GM12878 (cell line): ENCODE data around the gene ZNF710. TPM values are rescaled to one million over a fixed set of nuclear protein-coding genes. Genes with fewer than 3 reads are reported as not detected.
A peak's percentile ranks its signal among the peaks of the same experiment; 100 is the strongest.

Experiments used
- microRNA-seq: library from miRNA; unstranded; fragments of <30 nt; microRNA quantifications from one replicate; pipeline ENCODE4, GENCODE V29; 2018
- polyA plus RNA-seq, 11 experiments: library from polyadenylated mRNA; depleted of rRNA in 4 of 11; unstranded in 6 of 11; stranded (reverse) in 5 of 11; fragments of >200 nt; fragmentation: Nextera tagmentation in 4 of 11; fragmentation: Illumina TruSeq in 1 of 11; extraction: Ambion mirVana in 4 of 11; extraction: Trizol in 1 of 11; gene quantifications; 1 replicate in 1 of 11; 2 replicates in 10 of 11; pipeline versions ENCODE4 v1.2.1 to v1.2.3, GENCODE V29; 2011 to 2016; ENCODE audit warnings: inconsistent platforms in 2 of 11, missing spikeins in 2 of 11, low read depth in 1 of 11
- small RNA-seq: library from RNA; depleted of rRNA; stranded (forward); fragments of <200 nt; gene quantifications from one replicate; pipeline ENCODE3, GENCODE V24; 2014
- total RNA-seq, 4 experiments: library from RNA; depleted of rRNA in 3 of 4; stranded (reverse); fragments of >200 nt in 3 of 4; fragmentation: Illumina TruSeq in 1 of 4; extraction: Trizol in 1 of 4; gene quantifications; 2 replicates each; pipeline versions ENCODE4 v1.2.1 to v1.2.3, GENCODE V29; 2013 to 2021

Gene ZNF710
- total and polyA plus RNA-seq, 10 of the 15 experiments (the other 5 are each of a cell fraction or from before 2014, with no cell fraction given): 1.4 to 43.5 (median 9.8) TPM

Small RNAs within 50 kb of the gene (microRNA-seq; reads per million reads assigned to microRNA genes)
- 7.2 reads per million, percentile 37 among the genes with 10 or more reads in this experiment for gene MIR3174

Small RNAs within 50 kb of the gene (small RNA-seq; reads per million reads assigned to genes)
- gene MIR3174: 2.4 reads per million, percentile 68 among the genes with 10 or more reads in this experiment
- gene RF00066: not detected

Other genes with a start within 250 kb of the ZNF710 start
Only the 7 nearest of the 9 such genes appear.
- gene MESP2, start 225.0 kb upstream of the ZNF710 start, total RNA-seq (2014; rRNA removed): not detected in 2 replicates
- not detected in 2 replicates for gene MESP2, start 225.0 kb upstream of the ZNF710 start, total RNA-seq (2014; rRNA removed; fragmentation: Illumina TruSeq; extraction: Trizol)
- not detected in 2 replicates for gene MESP2, start 225.0 kb upstream of the ZNF710 start, total RNA-seq (2021)
- gene MESP2, start 225.0 kb upstream of the ZNF710 start, polyA plus RNA-seq (2011; rRNA removed): not detected in 2 replicates
- not detected in 2 replicates for gene MESP2, start 225.0 kb upstream of the ZNF710 start, polyA plus RNA-seq (2014; fragmentation: Illumina TruSeq; extraction: Trizol)
- gene MESP2, start 225.0 kb upstream of the ZNF710 start, polyA plus RNA-seq (2014; fragmentation: Nextera tagmentation; extraction: Ambion mirVana): not detected
- 0.04 TPM in 1 of 2 replicates, not detected in the other for gene MESP2, start 225.0 kb upstream of the ZNF710 start, polyA plus RNA-seq (2014; rRNA removed)
- not detected for gene MESP2, start 225.0 kb upstream of the ZNF710 start, polyA plus RNA-seq (2016; fragmentation: Nextera tagmentation; extraction: Ambion mirVana)
- gene ANPEP, start 186.5 kb upstream of the ZNF710 start, total RNA-seq (2014; rRNA removed): not detected in 2 replicates
- not detected in 2 replicates for gene ANPEP, start 186.5 kb upstream of the ZNF710 start, total RNA-seq (2014; rRNA removed; fragmentation: Illumina TruSeq; extraction: Trizol)
- 0.58 and 0.87 TPM in 2 replicates for gene ANPEP, start 186.5 kb upstream of the ZNF710 start, total RNA-seq (2021)
- gene ANPEP, start 186.5 kb upstream of the ZNF710 start, polyA plus RNA-seq (2011; rRNA removed): not detected in 2 replicates
- gene ANPEP, start 186.5 kb upstream of the ZNF710 start, polyA plus RNA-seq (2014; fragmentation: Illumina TruSeq; extraction: Trizol): 0.05 and 0.18 TPM in 2 replicates
- gene ANPEP, start 186.5 kb upstream of the ZNF710 start, polyA plus RNA-seq (2014; fragmentation: Nextera tagmentation; extraction: Ambion mirVana): not detected
- gene ANPEP, start 186.5 kb upstream of the ZNF710 start, polyA plus RNA-seq (2014; rRNA removed): not detected in 2 replicates
- gene ANPEP, start 186.5 kb upstream of the ZNF710 start, polyA plus RNA-seq (2016; fragmentation: Nextera tagmentation; extraction: Ambion mirVana): under 1 TPM; 0.19 to 0.24 TPM
- gene AP3S2, start 107.3 kb upstream of the ZNF710 start, total RNA-seq (2014; rRNA removed): 23.4 and 27.1 TPM in 2 replicates
- gene AP3S2, start 107.3 kb upstream of the ZNF710 start, total RNA-seq (2014; rRNA removed; fragmentation: Illumina TruSeq; extraction: Trizol): 42.2 and 43.6 TPM in 2 replicates
- 22.3 and 24.7 TPM in 2 replicates for gene AP3S2, start 107.3 kb upstream of the ZNF710 start, total RNA-seq (2021)
- 25.8 and 49.0 TPM in 2 replicates for gene AP3S2, start 107.3 kb upstream of the ZNF710 start, polyA plus RNA-seq (2011; rRNA removed)
- gene AP3S2, start 107.3 kb upstream of the ZNF710 start, polyA plus RNA-seq (2014; fragmentation: Illumina TruSeq; extraction: Trizol): 28.3 and 28.8 TPM in 2 replicates
- 10 to 100 TPM; 10.0 to 13.1 TPM for gene AP3S2, start 107.3 kb upstream of the ZNF710 start, polyA plus RNA-seq (2014; fragmentation: Nextera tagmentation; extraction: Ambion mirVana)
- 18.3 and 33.7 TPM in 2 replicates for gene AP3S2, start 107.3 kb upstream of the ZNF710 start, polyA plus RNA-seq (2014; rRNA removed)
- 10 to 100 TPM; 21.6 to 26.1 TPM for gene AP3S2, start 107.3 kb upstream of the ZNF710 start, polyA plus RNA-seq (2016; fragmentation: Nextera tagmentation; extraction: Ambion mirVana)
- not detected in 2 replicates for gene ARPIN, start 88.4 kb upstream of the ZNF710 start, total RNA-seq (2014; rRNA removed)
- gene ARPIN, start 88.4 kb upstream of the ZNF710 start, total RNA-seq (2014; rRNA removed; fragmentation: Illumina TruSeq; extraction: Trizol): not detected in 2 replicates
- not detected in 2 replicates for gene ARPIN, start 88.4 kb upstream of the ZNF710 start, total RNA-seq (2021)
- gene ARPIN, start 88.4 kb upstream of the ZNF710 start, polyA plus RNA-seq (2011; rRNA removed): not detected in 2 replicates
- gene ARPIN, start 88.4 kb upstream of the ZNF710 start, polyA plus RNA-seq (2014; fragmentation: Illumina TruSeq; extraction: Trizol): not detected in 2 replicates
- under 1 TPM in 1 of 2 experiments, not detected in 1; 0.02 TPM for gene ARPIN, start 88.4 kb upstream of the ZNF710 start, polyA plus RNA-seq (2014; fragmentation: Nextera tagmentation; extraction: Ambion mirVana)
- not detected in 2 replicates for gene ARPIN, start 88.4 kb upstream of the ZNF710 start, polyA plus RNA-seq (2014; rRNA removed)
- under 1 TPM in 1 of 2 experiments, not detected in 1; 0.04 TPM for gene ARPIN, start 88.4 kb upstream of the ZNF710 start, polyA plus RNA-seq (2016; fragmentation: Nextera tagmentation; extraction: Ambion mirVana)
- gene IDH2, start 101.1 kb downstream of the ZNF710 start, total RNA-seq (2014; rRNA removed): 272 and 292 TPM in 2 replicates
- 164 and 165 TPM in 2 replicates for gene IDH2, start 101.1 kb downstream of the ZNF710 start, total RNA-seq (2014; rRNA removed; fragmentation: Illumina TruSeq; extraction: Trizol)
- 271 and 294 TPM in 2 replicates for gene IDH2, start 101.1 kb downstream of the ZNF710 start, total RNA-seq (2021)
- gene IDH2, start 101.1 kb downstream of the ZNF710 start, polyA plus RNA-seq (2011; rRNA removed): 130 and 247 TPM in 2 replicates
- gene IDH2, start 101.1 kb downstream of the ZNF710 start, polyA plus RNA-seq (2014; fragmentation: Illumina TruSeq; extraction: Trizol): 143 and 238 TPM in 2 replicates
- 10 to 100 TPM in 1 of 2 experiments, 1 to 10 TPM in 1; 2.3 to 15.4 TPM for gene IDH2, start 101.1 kb downstream of the ZNF710 start, polyA plus RNA-seq (2014; fragmentation: Nextera tagmentation; extraction: Ambion mirVana)
- gene IDH2, start 101.1 kb downstream of the ZNF710 start, polyA plus RNA-seq (2014; rRNA removed): 225 and 254 TPM in 2 replicates
- 100 to 1,000 TPM; 318 to 358 TPM for gene IDH2, start 101.1 kb downstream of the ZNF710 start, polyA plus RNA-seq (2016; fragmentation: Nextera tagmentation; extraction: Ambion mirVana)
- gene SEMA4B, start 200.0 kb downstream of the ZNF710 start, total RNA-seq (2014; rRNA removed): 10.4 and 13.4 TPM in 2 replicates
- 7.7 and 8.8 TPM in 2 replicates for gene SEMA4B, start 200.0 kb downstream of the ZNF710 start, total RNA-seq (2014; rRNA removed; fragmentation: Illumina TruSeq; extraction: Trizol)
- gene SEMA4B, start 200.0 kb downstream of the ZNF710 start, total RNA-seq (2021): 23.5 and 26.0 TPM in 2 replicates
- 3.9 and 8.7 TPM in 2 replicates for gene SEMA4B, start 200.0 kb downstream of the ZNF710 start, polyA plus RNA-seq (2011; rRNA removed)
- gene SEMA4B, start 200.0 kb downstream of the ZNF710 start, polyA plus RNA-seq (2014; fragmentation: Illumina TruSeq; extraction: Trizol): 3.7 and 8.1 TPM in 2 replicates
- 1 to 10 TPM in 1 of 2 experiments, under 1 TPM in 1; 0.87 to 1.4 TPM for gene SEMA4B, start 200.0 kb downstream of the ZNF710 start, polyA plus RNA-seq (2014; fragmentation: Nextera tagmentation; extraction: Ambion mirVana)
- gene SEMA4B, start 200.0 kb downstream of the ZNF710 start, polyA plus RNA-seq (2014; rRNA removed): 16.3 and 18.1 TPM in 2 replicates
- 10 to 100 TPM in 1 of 2 experiments, 1 to 10 TPM in 1; 10.0 to 10.8 TPM for gene SEMA4B, start 200.0 kb downstream of the ZNF710 start, polyA plus RNA-seq (2016; fragmentation: Nextera tagmentation; extraction: Ambion mirVana)
- gene CIB1, start 232.6 kb downstream of the ZNF710 start, total RNA-seq (2014; rRNA removed): 67.1 and 73.8 TPM in 2 replicates
- gene CIB1, start 232.6 kb downstream of the ZNF710 start, total RNA-seq (2014; rRNA removed; fragmentation: Illumina TruSeq; extraction: Trizol): 51.4 and 53.0 TPM in 2 replicates
- gene CIB1, start 232.6 kb downstream of the ZNF710 start, total RNA-seq (2021): 80.8 and 88.8 TPM in 2 replicates
- 78.5 and 155 TPM in 2 replicates for gene CIB1, start 232.6 kb downstream of the ZNF710 start, polyA plus RNA-seq (2011; rRNA removed)
- 42.7 and 83.0 TPM in 2 replicates for gene CIB1, start 232.6 kb downstream of the ZNF710 start, polyA plus RNA-seq (2014; fragmentation: Illumina TruSeq; extraction: Trizol)
- 10 to 100 TPM; 10.8 to 42.5 TPM for gene CIB1, start 232.6 kb downstream of the ZNF710 start, polyA plus RNA-seq (2014; fragmentation: Nextera tagmentation; extraction: Ambion mirVana)
- gene CIB1, start 232.6 kb downstream of the ZNF710 start, polyA plus RNA-seq (2014; rRNA removed): 141 and 142 TPM in 2 replicates
- gene CIB1, start 232.6 kb downstream of the ZNF710 start, polyA plus RNA-seq (2016; fragmentation: Nextera tagmentation; extraction: Ambion mirVana): 100 to 1,000 TPM; 128 to 134 TPM